Body of pancreas (tissue), 4 donors: ENCODE data around the gene SARS2. TPM values are rescaled to one million over a fixed set of nuclear protein-coding genes. Genes with fewer than 3 reads are reported as not detected.
"Not testable (repeated sequence)": the region's sequence is repeated elsewhere in the genome, so short reads cannot be mapped to it uniquely, and the experiment has no call there.

Source experiments
- ATAC-seq: fragments of 150-250 bp; one replicate; pipeline ENCODE4 v1.9.1; 2016
- DNase-seq, 4 donors: peaks; one replicate each; pipeline ENCODE4 v3.0.0-alpha.2; 2019
- H3K27ac ChIP-seq, 4 donors: fragments of 200-600 bp; sonication (generic); 1 replicate in 3 of 4; 2 replicates in 1 of 4; pipeline versions ENCODE4 v1.5.1 to v1.6.1; 2016 to 2019; ENCODE audit warnings: mild to moderate bottlenecking in 1 of 4, mixed read lengths in 1 of 4, moderate library complexity in 1 of 4
- H3K27me3 ChIP-seq, 2 donors: fragments of 200-600 bp; sonication (generic); one replicate each; pipeline ENCODE4 v1.6.0; 2016; ENCODE audit warnings: mild to moderate bottlenecking in 1 of 2
- H3K36me3 ChIP-seq, 2 donors: fragments of 200-600 bp; sonication (generic); replicated peaks in 1 of 2; 2 replicates each; pipeline ENCODE4 v1.5.1; 2016; ENCODE audit warnings: low read depth in 2 of 2; ENCODE audit not compliant: insufficient read depth in 1 of 2
- H3K4me1 ChIP-seq: fragments of 200-600 bp; sonication (generic); one replicate; pipeline ENCODE4 v1.6.0; 2016
- H3K4me3 ChIP-seq, 2 donors: fragments of 200-600 bp; sonication (generic); 1 replicate in 1 of 2; 2 replicates in 1 of 2; pipeline ENCODE4 v1.5.1; 2016 to 2019
- H3K9me3 ChIP-seq, 3 donors: fragments of 200-600 bp; sonication (generic); 1 replicate in 2 of 3; 2 replicates in 1 of 3; pipeline ENCODE4 v1.5.1; 2016
- POLR2A ChIP-seq, 3 donors: fragments of 450-650 bp; IDR thresholded peaks; one replicate each; pipeline ENCODE4 v1.6.1; 2016; ENCODE audit warnings: antibody characterized with exemption in 3 of 3, mild to moderate bottlenecking in 2 of 3
- WGBS, 2 donors: methylation state at CpG; one replicate each; pipeline ENCODE4 v1.1.5; 2017; 5-methylcytosine and 5-hydroxymethylcytosine counted together
- intact Hi-C: fragments of 100-400 bp; cut with DNase I; formaldehyde crosslinking; loops from one replicate; pipeline ENCODE4 v1.15.1; 2023
- total RNA-seq, 2 donors: library from RNA; depleted of rRNA; stranded (reverse); fragments of >200 nt; gene quantifications; one replicate each; pipeline ENCODE4 v1.1.0, GENCODE V29; 2016
- TF ChIP-seq, protein P1 (sequence below), 7 experiments: fragments of 450-650 bp in 4 of 7; fragments of 200-600 bp in 3 of 7; sonication (generic) in 3 of 7; IDR thresholded peaks; one replicate each; pipeline ENCODE4 v1.5.1; 2016 to 2019; ENCODE audit warnings: antibody characterized with exemption in 7 of 7

SARS2 gene
- total RNA-seq, 2 donors from 2014 or later = 25.2 to 34.6 TPM

DNA sequence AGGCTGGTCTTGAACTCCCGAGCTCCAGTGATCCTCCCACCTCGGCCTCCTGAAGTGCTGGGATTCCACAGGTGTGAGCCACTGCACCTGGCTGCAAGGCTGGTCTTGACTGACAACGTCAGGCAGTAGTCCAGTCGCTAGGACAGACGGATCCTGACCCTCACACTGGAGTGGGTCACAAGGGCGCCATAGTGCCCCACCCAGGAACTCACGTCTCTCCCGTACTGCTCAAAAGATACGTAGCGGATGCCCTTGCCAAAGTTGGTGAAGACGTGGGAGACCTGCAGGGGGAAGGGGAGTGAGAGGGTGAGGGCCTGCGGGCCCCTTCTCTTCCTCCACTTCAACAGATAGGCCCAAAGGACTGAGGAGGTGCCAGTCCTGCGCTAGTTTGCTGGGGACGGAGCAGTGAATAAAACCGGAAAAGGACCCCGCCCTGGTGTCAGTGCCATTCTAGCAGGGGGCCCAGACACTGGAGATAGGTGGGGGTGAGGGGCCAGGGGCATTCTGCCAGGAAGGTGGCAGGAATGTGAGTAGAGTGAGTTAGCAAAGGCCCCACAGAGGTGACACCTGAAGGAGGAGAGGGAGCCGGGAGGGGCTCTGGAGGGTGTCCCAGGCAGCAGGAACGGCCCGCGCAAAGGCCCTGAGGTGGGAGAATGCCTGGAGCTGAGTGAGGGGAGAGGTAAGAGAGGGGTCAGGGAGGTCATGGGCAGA is 12.1 kb upstream of the SARS2 start:
- no peaks in the 10 kb centered on the region for H3K36me3 ChIP-seq
- no peak overlapping the region for H3K4me3 ChIP-seq
- WGBS, 2 donors = 84 to 92% methylated on average over 15 to 20 of the region's 20 CpGs
- no peak overlapping the region for H3K27ac ChIP-seq
- intact Hi-C loops = no loop called here
- H3K27me3 ChIP-seq = no peaks in the 10 kb centered on the region
- TF ChIP-seq, protein P1, sequence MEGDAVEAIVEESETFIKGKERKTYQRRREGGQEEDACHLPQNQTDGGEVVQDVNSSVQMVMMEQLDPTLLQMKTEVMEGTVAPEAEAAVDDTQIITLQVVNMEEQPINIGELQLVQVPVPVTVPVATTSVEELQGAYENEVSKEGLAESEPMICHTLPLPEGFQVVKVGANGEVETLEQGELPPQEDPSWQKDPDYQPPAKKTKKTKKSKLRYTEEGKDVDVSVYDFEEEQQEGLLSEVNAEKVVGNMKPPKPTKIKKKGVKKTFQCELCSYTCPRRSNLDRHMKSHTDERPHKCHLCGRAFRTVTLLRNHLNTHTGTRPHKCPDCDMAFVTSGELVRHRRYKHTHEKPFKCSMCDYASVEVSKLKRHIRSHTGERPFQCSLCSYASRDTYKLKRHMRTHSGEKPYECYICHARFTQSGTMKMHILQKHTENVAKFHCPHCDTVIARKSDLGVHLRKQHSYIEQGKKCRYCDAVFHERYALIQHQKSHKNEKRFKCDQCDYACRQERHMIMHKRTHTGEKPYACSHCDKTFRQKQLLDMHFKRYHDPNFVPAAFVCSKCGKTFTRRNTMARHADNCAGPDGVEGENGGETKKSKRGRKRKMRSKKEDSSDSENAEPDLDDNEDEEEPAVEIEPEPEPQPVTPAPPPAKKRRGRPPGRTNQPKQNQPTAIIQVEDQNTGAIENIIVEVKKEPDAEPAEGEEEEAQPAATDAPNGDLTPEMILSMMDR (IDR thresholded peaks at IDR 0.05) = no peak
- TF ChIP-seq POLR2A (IDR thresholded peaks at IDR 0.05) = no peak
- DNase-seq = no peak
- no peaks in the 10 kb centered on the region for H3K4me1 ChIP-seq
- no peak for ATAC-seq
- H3K9me3 ChIP-seq = no peaks in the 10 kb centered on the region

DNA sequence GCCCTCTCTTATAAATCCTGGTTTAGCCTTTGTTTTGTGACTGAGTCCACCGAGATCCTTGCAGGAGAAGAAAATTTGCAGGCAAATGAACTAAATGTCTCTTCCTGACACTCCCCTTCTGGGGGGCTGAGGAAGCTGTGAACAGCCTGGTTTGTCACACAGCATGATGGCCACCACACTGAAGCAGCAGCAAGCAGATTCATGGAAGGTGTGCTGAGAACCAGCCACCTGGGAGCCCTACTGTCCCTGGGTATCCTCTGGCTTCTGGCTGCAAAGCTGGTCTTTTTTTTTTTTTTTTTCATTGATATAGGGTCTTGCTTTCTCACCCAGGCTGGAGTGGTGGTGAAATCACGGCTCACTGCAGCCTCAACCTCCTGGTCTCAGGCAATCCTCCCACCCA is 11.4 kb upstream of the SARS2 start:
- Histone ChIP-seq H3K4me3 (no peak overlapping the region), H3K4me1 (no peaks in the 10 kb centered on the region), H3K27ac (no peak overlapping the region), H3K27me3 (no peaks in the 10 kb centered on the region), H3K36me3 (no peaks in the 10 kb centered on the region), H3K9me3 (no peaks in the 10 kb centered on the region)
- TF ChIP-seq, protein P1 (IDR thresholded peaks at IDR 0.05) = no peak
- TF ChIP-seq POLR2A (IDR thresholded peaks at IDR 0.05) = no peak
- ATAC-seq (no peak), DNase-seq (no peak)
- intact Hi-C loops = no loop called here
- 74 to 75% methylated on average over 2 of the region's 2 CpGs for WGBS, 2 donors

DNA sequence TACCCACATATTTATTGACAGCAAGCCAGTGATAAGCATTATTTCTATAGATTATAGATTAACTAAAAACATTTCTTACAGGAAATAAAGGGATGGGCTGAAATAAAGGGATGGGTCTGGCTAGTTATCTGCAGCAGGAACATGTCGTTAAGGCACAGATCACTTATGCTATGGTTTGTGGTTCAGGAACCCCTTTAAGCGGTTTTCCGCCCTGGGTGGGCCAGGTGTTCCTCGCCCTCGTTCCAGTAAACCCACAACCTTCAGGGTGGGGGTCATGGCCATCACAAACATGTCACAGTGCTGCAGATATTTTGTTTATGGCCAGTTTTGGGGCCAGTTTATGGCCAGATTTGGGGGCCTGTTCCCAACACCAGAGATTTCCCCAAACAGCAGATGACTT is 10.9 kb upstream of the SARS2 start:
- H3K27ac ChIP-seq, ATAC-seq, H3K4me3 ChIP-seq, H3K9me3 ChIP-seq, intact Hi-C loops, H3K36me3 ChIP-seq, DNase-seq, H3K4me1 ChIP-seq, H3K27me3 ChIP-seq: not testable (repeated sequence)
- WGBS, 2 donors = 77 to 81% methylated on average over 5 of the region's 5 CpGs

DNA sequence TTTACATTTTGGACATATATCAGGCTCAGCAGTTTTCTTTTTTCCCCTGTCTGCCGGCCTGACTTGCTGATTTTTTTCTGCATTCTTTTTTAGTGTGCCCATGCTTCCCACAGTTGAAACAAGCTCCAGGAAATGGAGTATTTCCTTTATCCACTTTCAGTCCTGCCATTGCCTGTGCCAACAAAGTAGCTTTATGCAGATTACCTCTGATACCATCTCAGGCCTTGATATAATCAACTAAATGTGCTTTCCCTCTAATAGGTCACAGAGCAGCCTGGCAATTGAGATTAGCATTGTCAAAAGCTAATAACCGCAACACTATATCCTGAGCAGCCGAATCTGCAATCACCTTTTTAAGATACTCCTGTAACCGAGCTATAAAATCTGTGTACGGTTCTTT is 9.4 kb upstream of the SARS2 start:
- no peak overlapping the region for H3K27ac ChIP-seq
- ATAC-seq = no peak
- no peaks in the 10 kb centered on the region for H3K9me3 ChIP-seq
- TF ChIP-seq POLR2A (IDR thresholded peaks at IDR 0.05) = no peak
- TF ChIP-seq, protein P1 (IDR thresholded peaks at IDR 0.05) = no peak
- DNase-seq = no peak
- WGBS, 2 donors = 54 to 55% methylated on average over 5 of the region's 5 CpGs
- intact Hi-C loops = no loop called here
- H3K27me3 ChIP-seq = no peaks in the 10 kb centered on the region
- no peak overlapping the region for H3K4me3 ChIP-seq
- no peaks in the 10 kb centered on the region for H3K36me3 ChIP-seq
- H3K4me1 ChIP-seq = peaks cover 2% of the 10 kb centered on the region

DNA sequence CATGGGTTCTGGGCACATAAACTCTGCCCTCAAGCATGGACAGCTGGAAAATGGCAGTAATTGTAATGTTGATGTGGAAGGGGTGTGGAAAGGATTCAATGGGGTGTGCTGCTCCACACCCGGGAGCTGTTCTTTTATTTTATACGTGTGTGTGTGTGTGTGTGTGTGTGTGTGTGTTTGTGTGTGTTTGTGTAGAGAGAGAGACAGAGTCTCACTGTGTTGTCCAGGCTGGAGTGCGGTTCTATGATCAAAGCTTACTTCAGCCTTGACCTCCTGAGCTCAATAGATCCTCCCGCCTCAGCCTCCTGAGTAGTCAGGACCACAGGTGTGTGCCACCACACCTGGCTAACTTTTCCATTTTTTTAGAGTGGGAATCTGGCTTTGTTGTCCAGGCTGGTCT is 3.0 kb upstream of the SARS2 start:
- 74 to 83% methylated on average over 3 to 4 of the region's 4 CpGs for WGBS, 2 donors
- H3K27ac ChIP-seq = no peak overlapping the region
- DNase-seq = no peak

More for the DNA sequence above, 3.0 kb upstream of the SARS2 start:
- H3K9me3 ChIP-seq = no peaks in the 10 kb centered on the region
- TF ChIP-seq POLR2A (IDR thresholded peaks at IDR 0.05) = no peak
- TF ChIP-seq, protein P1 (IDR thresholded peaks at IDR 0.05) = no peak
- H3K4me1 ChIP-seq = peaks cover 38% of the 10 kb centered on the region
- no peak overlapping the region for H3K4me3 ChIP-seq
- no peaks in the 10 kb centered on the region for H3K27me3 ChIP-seq
- intact Hi-C loops = no loop called here
- ATAC-seq = no peak
- H3K36me3 ChIP-seq = no peaks in the 10 kb centered on the region
